ENCODE measurements around the gene HOXB1.

Gene HOXB1

DNA sequence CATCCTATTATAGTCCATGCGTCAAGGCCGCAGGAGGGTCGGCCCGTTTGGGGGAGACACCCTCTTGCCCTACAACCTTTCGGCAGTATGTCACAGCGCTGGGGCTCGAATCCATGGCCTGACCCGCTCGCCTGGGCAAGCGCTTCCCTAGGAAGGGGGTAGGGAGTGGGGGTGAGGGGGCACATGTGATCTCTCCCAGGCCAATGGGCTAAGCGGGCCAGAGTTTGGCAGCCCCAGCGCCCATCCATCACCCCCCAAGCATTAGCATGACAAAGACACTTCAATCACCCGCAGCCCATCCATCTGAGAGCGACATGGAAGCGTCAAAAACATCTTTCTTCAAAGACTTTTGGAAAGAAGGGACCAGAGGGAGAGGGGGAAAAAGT, at the start of gene HOXB1:
TSS of gene HOXB1 (minus strand) at position 125 of the 386 bp plus-strand sequence. CDS start at position 18, 107 bp downstream.
- H3K36me3 Mint-ChIP-seq (ENCODE audit: low read depth) = peaks cover 6% of the 10 kb centered on the region
- peaks cover 30% of the 10 kb centered on the region for H3K27me3 Mint-ChIP-seq (ENCODE audit: low read depth)
- no peaks in the 10 kb centered on the region for H3K9me3 Mint-ChIP-seq
- no peak within 1 kb of the TSS for H3K27ac Mint-ChIP-seq
- H3K4me3 Mint-ChIP-seq = no peak within 1 kb of the TSS
- H3K4me1 Mint-ChIP-seq (ENCODE audit: low read depth) = peaks cover 8% of the 10 kb centered on the region

DNA sequence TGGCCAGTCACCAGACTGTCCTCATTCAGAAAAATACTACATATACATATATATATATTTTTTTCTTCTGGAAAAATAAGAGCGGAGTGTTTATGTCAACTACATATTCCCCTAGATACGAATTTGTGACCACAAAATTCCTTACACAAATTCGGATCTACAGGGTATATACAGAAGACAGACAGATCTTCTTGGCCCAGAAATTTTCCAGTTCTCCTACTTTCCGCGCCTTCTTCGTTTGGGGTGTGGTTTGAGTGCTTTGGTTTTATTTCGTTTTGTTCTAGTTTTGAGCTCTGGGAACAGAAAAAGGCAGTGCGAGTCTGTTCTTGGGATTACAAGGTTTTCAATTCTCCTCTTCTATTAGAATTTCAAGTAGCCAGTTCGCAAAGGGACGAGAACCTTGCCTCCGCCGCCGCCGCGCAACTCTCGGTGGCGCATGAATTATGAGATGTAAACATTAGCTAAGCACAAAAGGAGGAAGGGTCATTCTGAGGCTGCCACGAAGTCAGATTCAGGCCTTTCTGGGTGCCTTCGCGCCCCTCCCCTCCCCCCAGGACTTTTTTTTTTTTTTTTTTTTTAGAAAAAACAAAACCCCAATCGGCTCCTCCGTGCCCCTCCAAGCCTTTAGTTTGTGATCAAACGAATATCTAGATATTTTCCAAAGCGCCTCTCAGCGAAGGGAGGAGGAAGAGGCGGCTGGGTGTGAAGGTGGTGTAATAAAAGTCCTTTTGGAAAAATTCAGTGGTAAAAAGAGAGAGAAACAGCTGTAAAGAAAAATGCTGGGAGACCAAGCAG, 49.1 kb upstream of the HOXB1 start:
- peaks cover 15% of the 10 kb centered on the region for H3K36me3 Mint-ChIP-seq (ENCODE audit: low read depth)
- H3K9me3 Mint-ChIP-seq = no peaks in the 10 kb centered on the region
- peaks cover 54% of the 10 kb centered on the region for H3K27me3 Mint-ChIP-seq (ENCODE audit: low read depth)
- H3K4me1 Mint-ChIP-seq (ENCODE audit: low read depth) = peaks cover 53% of the 10 kb centered on the region
- peak overlapping the region; percentile 94 for H3K4me3 Mint-ChIP-seq
- peak overlapping the region; percentile 54 for H3K27ac Mint-ChIP-seq

DNA sequence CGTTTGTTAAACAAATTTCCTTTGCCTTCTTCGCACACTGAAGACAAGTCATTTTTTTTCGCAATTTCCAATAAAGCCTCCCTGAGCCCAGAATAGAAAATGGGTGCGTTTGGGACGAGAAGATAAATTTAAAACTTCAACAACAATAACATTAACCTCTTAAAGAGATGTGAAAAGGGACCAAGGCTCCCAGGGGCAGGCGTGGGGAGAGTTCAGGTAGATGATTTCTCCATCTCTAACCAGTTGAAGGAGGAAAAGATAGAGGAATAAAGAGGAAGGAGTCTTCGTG, 48.6 kb upstream of the HOXB1 start:
- Mint-ChIP-seq H3K36me3 (ENCODE audit: low read depth) (peaks cover 15% of the 10 kb centered on the region), H3K4me1 (ENCODE audit: low read depth) (peaks cover 53% of the 10 kb centered on the region), H3K27me3 (ENCODE audit: low read depth) (peaks cover 53% of the 10 kb centered on the region), H3K9me3 (no peaks in the 10 kb centered on the region), H3K27ac (no peak overlapping the region), H3K4me3 (peak overlapping the region; percentile 94)

DNA sequence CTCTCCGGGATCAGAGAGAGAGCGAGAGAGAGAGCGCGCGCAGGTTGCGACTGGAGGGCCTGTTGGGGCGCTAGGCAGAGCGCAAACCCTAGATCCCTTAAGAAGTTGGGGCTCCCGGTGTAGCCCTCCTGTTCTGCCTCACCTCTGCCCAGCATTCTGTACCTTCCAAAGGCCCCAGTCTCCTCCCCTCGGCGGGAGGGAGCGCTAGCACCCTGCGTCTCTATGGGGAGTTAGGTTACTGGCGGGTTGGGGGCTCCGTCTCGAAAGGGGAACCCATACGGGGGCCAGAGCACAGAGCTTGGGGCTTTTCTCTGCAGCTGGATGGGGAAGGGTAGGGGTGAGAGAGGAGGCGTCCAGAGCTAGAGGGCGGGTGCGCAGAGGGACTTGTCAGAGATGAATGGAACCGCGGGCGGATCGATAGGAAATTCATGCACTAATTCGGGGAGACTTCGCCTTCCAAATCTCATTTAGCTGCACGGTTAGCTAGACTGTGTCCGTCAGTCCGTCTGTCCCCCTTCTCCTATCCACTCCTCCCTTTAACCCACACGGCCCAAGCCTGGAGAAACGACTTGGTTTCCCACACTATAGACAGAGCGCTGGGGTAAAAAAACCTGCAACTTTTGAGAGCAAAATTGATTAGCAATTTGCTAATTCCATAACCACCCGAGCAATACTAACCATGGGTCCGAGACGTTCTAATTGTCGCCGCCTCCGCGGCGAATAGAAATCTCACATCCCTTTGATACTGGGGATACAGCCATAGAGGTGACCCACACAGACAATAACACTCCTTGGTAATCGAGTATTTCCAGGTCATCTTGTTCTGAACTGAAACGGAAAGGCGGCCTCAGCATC, 48.0 kb upstream of the HOXB1 start:
- H3K9me3 Mint-ChIP-seq = no peaks in the 10 kb centered on the region
- peaks cover 53% of the 10 kb centered on the region for H3K4me1 Mint-ChIP-seq (ENCODE audit: low read depth)
- peak overlapping the region; percentile 94 for H3K4me3 Mint-ChIP-seq

DNA sequence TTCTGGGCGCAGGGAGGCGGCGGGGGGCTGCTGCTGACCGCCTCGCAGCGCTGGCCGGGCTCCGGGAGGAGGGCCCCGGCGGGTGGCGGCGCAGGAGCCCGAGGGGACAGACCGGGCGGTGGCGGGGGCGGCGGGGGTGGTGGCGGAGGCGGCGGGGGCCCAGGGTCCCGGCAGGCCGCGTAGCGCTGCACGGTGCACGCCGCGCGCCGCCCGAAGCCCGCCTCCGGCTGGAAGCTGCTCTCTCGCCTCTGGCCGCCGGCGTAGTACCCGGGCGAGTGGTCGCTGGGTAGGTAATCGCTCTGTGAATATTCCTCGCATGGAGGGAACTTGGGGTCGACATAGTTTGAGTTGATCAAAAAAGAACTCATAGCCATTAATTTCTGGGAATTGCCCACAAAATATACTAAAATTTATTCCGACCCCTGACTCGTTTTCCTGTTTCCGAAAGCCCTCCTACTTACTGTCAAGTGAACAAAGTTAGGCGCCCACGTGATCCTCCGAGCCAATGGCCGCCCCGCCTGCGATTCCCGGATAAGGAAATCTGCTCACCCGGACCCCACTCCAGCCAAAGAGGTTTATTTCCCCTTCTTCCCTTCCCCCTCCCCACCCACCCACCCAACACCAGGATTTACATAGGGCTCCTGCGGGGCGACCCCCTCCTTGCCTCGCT, 47.3 kb upstream of the HOXB1 start, which contains the start of gene HOXB4:
TSS of gene HOXB4 (minus strand) at position 405 of the 670 bp plus-strand sequence. CDS start at position 374, 31 bp downstream.
- Mint-ChIP-seq H3K9me3 (no peaks in the 10 kb centered on the region), H3K27ac (peak within 1 kb of the TSS; percentile 87), H3K36me3 (ENCODE audit: low read depth) (peaks cover 19% of the 10 kb centered on the region), H3K4me3 (peak within 1 kb of the TSS; percentile 94), H3K27me3 (ENCODE audit: low read depth) (peaks cover 42% of the 10 kb centered on the region), H3K4me1 (ENCODE audit: low read depth) (peaks cover 58% of the 10 kb centered on the region)

More for the DNA sequence above, 48.0 kb upstream of the HOXB1 start:
- Mint-ChIP-seq H3K36me3 (ENCODE audit: low read depth) (peaks cover 18% of the 10 kb centered on the region), H3K27ac (peak overlapping the region; percentile 87), H3K27me3 (ENCODE audit: low read depth) (peaks cover 48% of the 10 kb centered on the region)

DNA sequence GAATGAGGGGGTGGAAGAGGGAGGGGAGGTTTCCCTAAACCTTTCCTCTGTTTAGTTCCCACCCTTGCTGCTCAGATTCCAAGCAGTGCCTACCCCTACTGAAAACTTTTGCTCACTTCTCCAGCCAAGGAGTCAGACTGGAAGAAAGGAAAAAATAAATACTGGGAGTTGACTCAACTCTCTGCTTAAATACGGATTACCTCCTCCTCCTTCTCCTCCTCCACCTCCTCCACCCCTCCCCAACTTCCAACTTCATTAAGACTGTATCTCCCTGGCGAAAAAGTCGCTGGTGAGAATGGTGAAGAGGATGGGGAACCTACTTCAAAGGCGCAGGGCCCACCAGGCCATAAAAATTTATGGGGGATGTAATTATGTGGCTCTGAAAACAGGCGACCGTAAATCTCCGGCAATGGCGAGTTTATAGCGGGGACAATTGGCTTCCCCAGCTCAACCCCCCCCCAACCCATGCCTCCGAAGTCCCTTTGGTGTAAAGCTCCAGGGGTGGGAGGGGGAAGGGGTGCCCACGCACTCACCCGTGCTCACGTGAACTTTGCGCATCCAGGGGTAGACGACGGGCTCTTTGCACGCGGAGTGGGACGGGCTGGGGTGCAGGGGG, 46.6 kb upstream of the HOXB1 start:
- H3K36me3 Mint-ChIP-seq (ENCODE audit: low read depth) = peaks cover 19% of the 10 kb centered on the region
- peaks cover 51% of the 10 kb centered on the region for H3K4me1 Mint-ChIP-seq (ENCODE audit: low read depth)
- H3K27me3 Mint-ChIP-seq (ENCODE audit: low read depth) = peaks cover 37% of the 10 kb centered on the region
- peak overlapping the region; percentile 85 for H3K4me3 Mint-ChIP-seq
- H3K27ac Mint-ChIP-seq = peak overlapping the region; percentile 67
- no peaks in the 10 kb centered on the region for H3K9me3 Mint-ChIP-seq

DNA sequence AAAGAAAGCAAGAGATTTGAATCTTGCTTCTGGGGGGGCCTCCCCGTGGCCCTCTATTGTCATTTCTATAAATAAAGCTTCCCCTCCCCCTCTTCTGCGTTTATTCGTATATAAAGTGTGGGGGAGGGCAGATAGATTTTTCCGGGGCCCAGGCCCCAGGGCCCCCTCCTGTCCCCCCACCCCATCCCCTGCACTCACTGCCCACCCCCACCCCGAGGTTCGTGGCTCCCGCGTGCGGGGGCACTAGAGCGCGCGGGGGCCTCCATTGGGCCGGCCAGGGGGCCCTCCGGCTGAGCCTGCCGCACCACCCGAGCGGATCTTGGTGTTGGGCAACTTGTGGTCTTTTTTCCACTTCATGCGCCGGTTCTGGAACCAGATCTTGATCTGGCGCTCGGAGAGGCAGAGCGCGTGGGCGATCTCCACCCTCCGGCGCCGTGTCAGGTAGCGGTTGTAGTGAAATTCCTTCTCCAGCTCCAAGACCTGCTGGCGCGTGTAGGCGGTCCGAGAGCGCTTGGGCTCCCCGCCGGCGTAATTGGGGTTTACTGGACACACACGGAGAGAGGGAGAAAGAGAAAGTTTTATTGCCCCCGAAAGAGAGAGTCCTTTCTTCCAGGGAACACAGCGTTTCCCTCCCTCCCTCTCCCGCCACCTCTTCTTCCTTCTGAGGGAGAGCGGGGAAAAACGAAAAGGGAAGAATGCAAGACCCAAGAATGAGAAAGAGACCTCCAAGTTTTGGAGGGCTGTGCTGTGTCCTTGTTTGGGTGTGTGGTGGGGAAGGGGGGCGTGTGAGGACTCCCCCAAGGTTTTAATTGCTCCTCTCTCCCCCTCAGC, 45.9 kb upstream of the HOXB1 start:
- H3K27ac Mint-ChIP-seq = peak overlapping the region; percentile 49
- H3K4me1 Mint-ChIP-seq (ENCODE audit: low read depth) = peaks cover 48% of the 10 kb centered on the region
- peaks cover 34% of the 10 kb centered on the region for H3K27me3 Mint-ChIP-seq (ENCODE audit: low read depth)
- H3K36me3 Mint-ChIP-seq (ENCODE audit: low read depth) = peaks cover 21% of the 10 kb centered on the region
- no peaks in the 10 kb centered on the region for H3K9me3 Mint-ChIP-seq
- peak overlapping the region; percentile 85 for H3K4me3 Mint-ChIP-seq

DNA sequence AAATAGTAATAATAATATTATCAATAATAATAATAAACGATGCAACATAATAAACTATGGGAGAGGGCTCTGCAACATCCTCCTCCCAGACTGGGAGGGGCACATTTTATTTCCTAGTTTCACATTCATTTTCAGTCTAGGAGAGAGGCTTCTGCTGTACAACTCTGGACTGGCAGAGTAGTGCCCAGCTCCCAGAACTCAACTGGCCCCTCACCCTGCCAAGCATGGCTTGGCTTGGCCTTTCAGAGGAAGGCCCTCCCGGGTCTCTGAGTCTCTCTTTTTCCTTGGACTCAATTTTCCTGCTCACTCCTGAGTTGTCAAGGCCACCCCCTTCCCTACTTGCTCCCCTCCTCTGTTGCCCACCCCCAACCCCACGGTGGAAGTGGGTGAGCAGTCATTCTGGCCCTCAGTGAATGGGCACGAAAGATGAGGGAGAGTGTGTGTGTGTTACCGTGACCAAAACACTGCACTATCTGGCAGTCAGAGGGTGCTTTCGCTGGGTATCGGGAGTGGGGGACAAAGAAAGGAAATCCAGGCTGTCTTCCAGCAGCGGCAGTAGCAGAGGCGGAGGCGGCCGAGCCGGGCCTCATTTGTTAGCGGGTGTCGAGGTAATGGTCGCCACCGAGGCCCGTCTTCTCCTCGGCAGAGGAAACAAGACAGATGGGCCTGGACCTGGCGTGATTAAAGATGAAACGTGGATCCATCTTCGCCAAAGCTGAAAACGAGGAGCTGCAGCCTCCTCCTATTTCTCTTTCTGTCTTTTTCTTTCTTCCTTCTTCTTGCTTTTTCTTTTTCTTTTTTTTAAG, 45.1 kb upstream of the HOXB1 start:
- Mint-ChIP-seq H3K27me3 (ENCODE audit: low read depth) (peaks cover 26% of the 10 kb centered on the region), H3K9me3 (no peaks in the 10 kb centered on the region), H3K4me3 (peak overlapping the region; percentile 69), H3K4me1 (ENCODE audit: low read depth) (peaks cover 42% of the 10 kb centered on the region), H3K36me3 (ENCODE audit: low read depth) (peaks cover 23% of the 10 kb centered on the region), H3K27ac (peak overlapping the region; percentile 69)

DNA sequence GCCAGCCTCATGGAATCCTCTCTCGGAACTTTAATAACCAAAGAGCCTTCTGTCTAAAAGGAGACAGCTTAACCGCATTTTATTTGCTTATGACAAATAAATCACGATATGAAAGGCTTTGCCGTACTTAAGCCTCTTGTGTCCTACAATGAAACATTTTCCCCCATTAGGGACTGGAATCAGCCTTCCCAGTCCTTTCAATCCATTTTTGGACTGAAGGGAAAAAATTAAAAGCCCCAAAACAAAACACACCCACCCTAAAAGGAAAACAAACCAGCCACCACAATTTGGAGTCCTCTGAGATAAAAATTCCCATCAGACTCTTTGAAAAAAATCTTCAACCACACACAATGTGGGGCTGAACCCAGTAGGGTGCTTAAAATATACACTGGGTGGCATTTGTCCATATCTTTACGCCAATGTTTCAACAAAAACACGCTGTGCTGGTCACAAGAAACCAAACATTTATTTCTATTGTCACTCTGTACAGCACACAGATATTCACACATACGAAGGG, 44.3 kb upstream of the HOXB1 start:
- peaks cover 19% of the 10 kb centered on the region for H3K27me3 Mint-ChIP-seq (ENCODE audit: low read depth)
- no peaks in the 10 kb centered on the region for H3K9me3 Mint-ChIP-seq
- peak overlapping the region; percentile 3 for H3K4me3 Mint-ChIP-seq
- no peak overlapping the region for H3K27ac Mint-ChIP-seq
- peaks cover 22% of the 10 kb centered on the region for H3K36me3 Mint-ChIP-seq (ENCODE audit: low read depth)
- H3K4me1 Mint-ChIP-seq (ENCODE audit: low read depth) = peaks cover 35% of the 10 kb centered on the region

DNA sequence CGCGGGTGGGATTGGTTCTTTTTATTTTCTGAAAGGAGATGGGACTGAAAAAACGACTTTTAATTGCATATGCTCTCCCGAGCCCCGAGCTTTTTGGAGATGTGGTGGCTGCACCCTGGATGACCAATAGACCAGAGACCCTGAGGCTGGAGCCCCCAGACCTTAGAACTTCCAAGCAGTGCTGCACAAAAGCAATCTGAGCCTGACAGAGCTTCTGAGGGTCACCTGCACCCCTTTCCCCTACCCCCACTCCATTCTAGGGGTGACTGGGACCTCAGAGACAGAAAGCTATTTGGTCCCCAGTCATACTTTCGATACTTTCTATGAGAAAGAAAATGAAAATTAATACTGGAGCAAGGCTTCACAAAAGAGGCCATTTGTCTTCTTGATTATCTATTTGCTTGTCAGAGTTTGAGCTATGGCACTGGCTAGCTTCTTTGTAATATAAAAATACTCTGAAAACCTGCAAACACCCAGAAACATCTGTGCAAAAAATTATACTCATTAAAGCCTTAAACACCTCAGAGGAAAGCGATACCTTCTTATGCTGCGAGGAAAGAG, 43.8 kb upstream of the HOXB1 start:
- H3K27ac Mint-ChIP-seq = no peak overlapping the region
- no peaks in the 10 kb centered on the region for H3K9me3 Mint-ChIP-seq
- peaks cover 33% of the 10 kb centered on the region for H3K4me1 Mint-ChIP-seq (ENCODE audit: low read depth)
- H3K4me3 Mint-ChIP-seq = peak overlapping the region; percentile 3
- peaks cover 22% of the 10 kb centered on the region for H3K36me3 Mint-ChIP-seq (ENCODE audit: low read depth)
- H3K27me3 Mint-ChIP-seq (ENCODE audit: low read depth) = peaks cover 13% of the 10 kb centered on the region

DNA sequence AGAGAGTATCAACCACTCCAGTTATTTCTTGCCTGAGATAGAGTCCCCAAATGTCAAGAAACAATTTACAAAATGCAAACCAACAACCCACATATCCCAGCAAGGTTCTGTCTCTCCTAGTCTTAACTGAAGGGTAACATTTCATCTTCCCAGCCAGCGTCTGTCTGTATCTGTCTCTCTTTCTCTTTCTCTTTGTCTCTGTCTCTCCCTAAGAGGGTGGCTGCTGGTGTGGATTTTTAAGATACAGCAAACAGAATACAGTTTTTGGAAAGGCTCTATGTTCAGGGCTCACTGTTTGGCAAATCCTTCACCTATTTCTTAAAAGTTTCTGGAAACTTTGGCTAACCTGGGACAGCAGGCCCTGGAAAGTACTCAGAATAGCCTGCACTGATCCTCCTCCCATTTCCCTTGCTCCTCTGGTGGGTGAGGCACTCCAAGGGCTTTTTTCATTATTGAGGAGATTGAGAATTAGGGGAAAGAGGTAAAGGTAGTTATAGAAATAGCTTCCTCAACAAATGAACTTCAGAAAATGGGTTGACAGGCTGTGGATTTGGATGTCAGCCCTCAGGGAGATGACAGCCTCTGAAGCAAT, 41.1 kb upstream of the HOXB1 start:
- peaks cover 21% of the 10 kb centered on the region for H3K36me3 Mint-ChIP-seq (ENCODE audit: low read depth)
- H3K4me3 Mint-ChIP-seq = no peak overlapping the region
- no peaks in the 10 kb centered on the region for H3K9me3 Mint-ChIP-seq

More for the DNA sequence above, 41.1 kb upstream of the HOXB1 start:
- no peak overlapping the region for H3K27ac Mint-ChIP-seq
- peaks cover 28% of the 10 kb centered on the region for H3K4me1 Mint-ChIP-seq (ENCODE audit: low read depth)
- peaks cover 3% of the 10 kb centered on the region for H3K27me3 Mint-ChIP-seq (ENCODE audit: low read depth)
